Uterus (tissue), 2 donors: Measurements from ENCODE around the gene CIBAR2.

ENCODE experiments used
- CTCF ChIP-seq, 4 experiments: fragments of 200-600 bp in 2 of 4; fragments of 450-650 bp in 2 of 4; sonication (generic) in 2 of 4; IDR thresholded peaks; one replicate each; pipeline ENCODE4 v1.5.1; 2016 to 2019; ENCODE audit warnings: antibody characterized with exemption in 4 of 4, mild to moderate bottlenecking in 2 of 4, moderate library complexity in 1 of 4
- POLR2A ChIP-seq, 2 donors: fragments of 450-650 bp; IDR thresholded peaks; one replicate each; pipeline ENCODE4 v1.6.1; 2016; ENCODE audit warnings: antibody characterized with exemption in 2 of 2, mild to moderate bottlenecking in 1 of 2, moderate library complexity in 1 of 2

GRCh38 chr16:85074225-85074914 lies 37.9 kb downstream of the CIBAR2 start:
- TF ChIP-seq CTCF (IDR thresholded peaks at IDR 0.05), result no peak
- TF ChIP-seq POLR2A (IDR thresholded peaks at IDR 0.05), result no peak
